ENCODE data around the gene S1PR3. TPM values are rescaled to one million over a fixed set of nuclear protein-coding genes. Genes with fewer than 3 reads are reported as not detected.

Gene S1PR3
- total RNA-seq, 2 donors from 2014 or later, result 0.05 to 1.7 TPM

GRCh38 chr9:89000371-89000781 is 9.1 kb downstream of the S1PR3 start:
- no peak for ATAC-seq
- no peak for DNase-seq
- H3K27me3 Mint-ChIP-seq, result peaks cover 42% of the 10 kb centered on the region
- no peak overlapping the region for H3K4me3 Mint-ChIP-seq
- H3K36me3 Mint-ChIP-seq (ENCODE audit: low read depth), result peaks cover 2% of the 10 kb centered on the region
- H3K27ac Mint-ChIP-seq, result no peak overlapping the region
- H3K4me1 Mint-ChIP-seq, result peaks cover 4% of the 10 kb centered on the region
- H3K9me3 ChIP-seq (ENCODE audit: control insufficient read depth, low read length, poor library complexity, severe bottlenecking), result no peaks in the 10 kb centered on the region

GRCh38 chr9:89000973-89001916 is 10.0 kb downstream of the S1PR3 start:
- H3K36me3 Mint-ChIP-seq (ENCODE audit: low read depth), result peaks cover 2% of the 10 kb centered on the region
- DNase-seq, result peak; percentile 27 to 60 (median 36)
- no peak overlapping the region for H3K27ac Mint-ChIP-seq
- peaks cover 44% of the 10 kb centered on the region for H3K27me3 Mint-ChIP-seq
- ATAC-seq, result peak; percentile 54
- no peaks in the 10 kb centered on the region for H3K9me3 ChIP-seq (ENCODE audit: control insufficient read depth, low read length, poor library complexity, severe bottlenecking)
- H3K4me1 Mint-ChIP-seq, result peaks cover 4% of the 10 kb centered on the region
- H3K4me3 Mint-ChIP-seq, result no peak overlapping the region

GRCh38 chr9:89001917-89002540 is 10.8 kb downstream of the S1PR3 start:
- Mint-ChIP-seq H3K36me3 (ENCODE audit: low read depth) (peaks cover 2% of the 10 kb centered on the region), H3K27me3 (peaks cover 45% of the 10 kb centered on the region), H3K4me1 (peaks cover 4% of the 10 kb centered on the region), H3K27ac (no peak overlapping the region), H3K4me3 (no peak overlapping the region)
- DNase-seq, result no peak
- no peak for ATAC-seq
- H3K9me3 ChIP-seq (ENCODE audit: control insufficient read depth, low read length, poor library complexity, severe bottlenecking), result no peaks in the 10 kb centered on the region

GRCh38 chr9:89002987-89003386 is 11.7 kb downstream of the S1PR3 start:
- Mint-ChIP-seq H3K4me3 (no peak overlapping the region), H3K36me3 (ENCODE audit: low read depth) (peaks cover 2% of the 10 kb centered on the region), H3K27ac (no peak overlapping the region), H3K4me1 (peaks cover 4% of the 10 kb centered on the region), H3K27me3 (peaks cover 50% of the 10 kb centered on the region)
- no peak for ATAC-seq
- H3K9me3 ChIP-seq (ENCODE audit: control insufficient read depth, low read length, poor library complexity, severe bottlenecking), result no peaks in the 10 kb centered on the region
- DNase-seq, result no peak

GRCh38 chr9:89005323-89005722 is 14.1 kb downstream of the S1PR3 start:
- Mint-ChIP-seq H3K27me3 (peaks cover 55% of the 10 kb centered on the region), H3K36me3 (ENCODE audit: low read depth) (peaks cover 2% of the 10 kb centered on the region), H3K27ac (no peak overlapping the region), H3K4me1 (peaks cover 6% of the 10 kb centered on the region), H3K4me3 (no peak overlapping the region)
- no peak for DNase-seq
- H3K9me3 ChIP-seq (ENCODE audit: control insufficient read depth, low read length, poor library complexity, severe bottlenecking), result no peaks in the 10 kb centered on the region
- ATAC-seq, result no peak

GRCh38 chr9:89006267-89006666 is 15.0 kb downstream of the S1PR3 start:
- Mint-ChIP-seq H3K27ac (no peak overlapping the region), H3K27me3 (peaks cover 51% of the 10 kb centered on the region), H3K4me1 (peaks cover 3% of the 10 kb centered on the region), H3K4me3 (no peak overlapping the region), H3K36me3 (ENCODE audit: low read depth) (peaks cover 2% of the 10 kb centered on the region)
- no peak for ATAC-seq
- H3K9me3 ChIP-seq (ENCODE audit: control insufficient read depth, low read length, poor library complexity, severe bottlenecking), result no peaks in the 10 kb centered on the region
- no peak for DNase-seq

- peaks cover 3% of the 10 kb centered on the region for H3K4me1 Mint-ChIP-seq
- H3K36me3 Mint-ChIP-seq (ENCODE audit: low read depth), result no peaks in the 10 kb centered on the region
- no peak overlapping the region for H3K4me3 Mint-ChIP-seq
- no peak overlapping the region for H3K27ac Mint-ChIP-seq
- ATAC-seq (no peak), DNase-seq (no peak)
- H3K27me3 Mint-ChIP-seq, result peaks cover 50% of the 10 kb centered on the region
- H3K9me3 ChIP-seq (ENCODE audit: control insufficient read depth, low read length, poor library complexity, severe bottlenecking), result no peaks in the 10 kb centered on the region
Observed at GRCh38 chr9:89006996-89007967, 16.0 kb downstream of the S1PR3 start.

- H3K27ac Mint-ChIP-seq, result no peak overlapping the region
- ATAC-seq (no peak), DNase-seq (no peak)
- H3K27me3 Mint-ChIP-seq, result peaks cover 48% of the 10 kb centered on the region
- H3K9me3 ChIP-seq (ENCODE audit: control insufficient read depth, low read length, poor library complexity, severe bottlenecking), result no peaks in the 10 kb centered on the region
- H3K4me1 Mint-ChIP-seq, result peaks cover 3% of the 10 kb centered on the region
- H3K4me3 Mint-ChIP-seq, result no peak overlapping the region
- H3K36me3 Mint-ChIP-seq (ENCODE audit: low read depth), result no peaks in the 10 kb centered on the region
Observed at GRCh38 chr9:89008055-89008743, 16.9 kb downstream of the S1PR3 start.

GRCh38 chr9:89008744-89009545 is 17.7 kb downstream of the S1PR3 start:
- H3K36me3 Mint-ChIP-seq (ENCODE audit: low read depth), result no peaks in the 10 kb centered on the region
- DNase-seq (no peak), ATAC-seq (no peak)
- H3K4me3 Mint-ChIP-seq, result no peak overlapping the region
- H3K4me1 Mint-ChIP-seq, result peaks cover 3% of the 10 kb centered on the region
- H3K27me3 Mint-ChIP-seq, result peaks cover 47% of the 10 kb centered on the region
- H3K9me3 ChIP-seq (ENCODE audit: control insufficient read depth, low read length, poor library complexity, severe bottlenecking), result no peaks in the 10 kb centered on the region
- H3K27ac Mint-ChIP-seq, result no peak overlapping the region

- H3K36me3 Mint-ChIP-seq (ENCODE audit: low read depth), result no peaks in the 10 kb centered on the region
- H3K4me3 Mint-ChIP-seq, result no peak overlapping the region
- no peak for DNase-seq
- H3K27me3 Mint-ChIP-seq, result peaks cover 50% of the 10 kb centered on the region
- H3K27ac Mint-ChIP-seq, result no peak overlapping the region
- H3K9me3 ChIP-seq (ENCODE audit: control insufficient read depth, low read length, poor library complexity, severe bottlenecking), result no peaks in the 10 kb centered on the region
- H3K4me1 Mint-ChIP-seq, result peaks cover 3% of the 10 kb centered on the region
- ATAC-seq, result no peak
Observed at GRCh38 chr9:89009546-89009840, 18.2 kb downstream of the S1PR3 start.

GRCh38 chr9:89010056-89010455 is 18.8 kb downstream of the S1PR3 start:
- H3K4me1 Mint-ChIP-seq, result peaks cover 3% of the 10 kb centered on the region
- DNase-seq (no peak), ATAC-seq (no peak)
- no peak overlapping the region for H3K27ac Mint-ChIP-seq
- H3K27me3 Mint-ChIP-seq, result peaks cover 55% of the 10 kb centered on the region
- no peak overlapping the region for H3K4me3 Mint-ChIP-seq
- H3K9me3 ChIP-seq (ENCODE audit: control insufficient read depth, low read length, poor library complexity, severe bottlenecking), result no peaks in the 10 kb centered on the region
- H3K36me3 Mint-ChIP-seq (ENCODE audit: low read depth), result no peaks in the 10 kb centered on the region

- H3K9me3 ChIP-seq (ENCODE audit: control insufficient read depth, low read length, poor library complexity, severe bottlenecking), result no peaks in the 10 kb centered on the region
- DNase-seq (no peak), ATAC-seq (no peak)
- Mint-ChIP-seq H3K4me3 (no peak overlapping the region), H3K27ac (no peak overlapping the region), H3K36me3 (ENCODE audit: low read depth) (no peaks in the 10 kb centered on the region), H3K27me3 (peaks cover 59% of the 10 kb centered on the region), H3K4me1 (peaks cover 3% of the 10 kb centered on the region)
Observed at GRCh38 chr9:89010526-89011111, 19.4 kb downstream of the S1PR3 start.
